Measurements from ENCODE around the gene IGFBP5.

DNA sequence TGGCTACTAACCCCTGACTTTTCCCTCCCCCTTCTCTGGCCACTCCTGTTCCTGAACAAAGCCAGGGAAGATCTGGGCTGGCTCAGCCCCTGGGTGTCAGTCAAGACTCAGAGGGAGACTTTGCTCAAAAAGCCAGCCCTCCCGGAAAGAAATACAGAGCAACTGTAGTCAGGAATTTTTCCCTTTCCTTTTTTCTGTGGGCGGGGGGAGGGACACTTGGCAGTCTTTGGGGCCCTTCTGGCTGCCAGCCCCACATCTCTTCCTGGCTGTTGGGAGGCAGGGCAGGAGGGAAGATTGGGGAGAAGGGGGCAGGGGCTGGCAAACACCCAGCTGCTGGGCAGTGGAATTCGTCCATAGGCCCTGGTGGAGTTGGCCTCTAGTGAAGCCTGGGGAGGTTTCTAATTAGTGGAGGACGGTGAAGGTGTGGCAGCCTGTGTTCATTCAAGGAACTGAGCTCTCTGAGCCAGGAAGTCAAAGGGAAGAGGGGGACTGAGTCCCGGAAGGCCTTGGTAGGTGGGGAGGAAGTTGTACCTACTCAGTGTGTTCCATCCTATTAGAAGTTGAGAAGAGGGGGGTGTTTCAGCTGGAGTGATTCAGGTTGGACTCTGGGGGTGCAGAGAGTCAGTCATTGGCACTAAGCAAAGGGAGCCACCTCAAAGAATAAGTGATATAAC, 51.2 kb downstream of the IGFBP5 start:
- no peak for TF ChIP-seq POLR2A (IDR thresholded peaks at IDR 0.05)
- peak in 1 of 3 donors; percentile 43 for TF ChIP-seq POLR2AphosphoS5 (IDR thresholded peaks at IDR 0.05)

Data from spleen (tissue), 3 donors.